ENCODE data around the gene LSAMP.
"Not testable (repeated sequence)": the region's sequence is repeated elsewhere in the genome, so short reads cannot be mapped to it uniquely, and the experiment has no call there.

The LSAMP gene

DNA sequence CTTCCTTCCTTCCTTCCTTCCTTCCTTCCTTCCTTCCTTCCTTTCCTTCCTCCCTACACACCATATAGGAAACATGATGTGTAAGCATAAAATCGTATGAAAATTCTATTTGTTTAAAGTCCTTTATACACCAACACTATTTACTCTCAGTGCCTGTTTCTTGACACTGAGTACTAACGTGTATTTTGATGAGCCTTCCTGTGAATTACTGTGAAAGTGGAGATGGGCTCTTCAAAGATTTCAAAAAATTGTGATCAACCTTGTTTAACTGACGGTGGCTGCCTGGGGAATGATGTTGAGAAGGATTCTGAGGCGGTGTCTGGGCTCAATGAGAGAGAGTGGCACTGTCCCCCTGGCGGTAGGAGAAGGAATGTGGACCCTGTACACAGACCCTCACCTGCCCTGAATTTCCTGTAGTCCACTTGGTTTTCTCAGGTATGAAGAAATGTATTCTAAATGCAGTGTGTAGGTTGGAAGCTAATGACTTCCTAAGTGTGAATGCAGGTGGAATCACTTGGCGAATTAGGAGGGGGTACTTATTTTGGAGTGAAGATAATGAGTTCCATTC, 584.0 kb downstream of the LSAMP start:
- no peak for DNase-seq

DNA sequence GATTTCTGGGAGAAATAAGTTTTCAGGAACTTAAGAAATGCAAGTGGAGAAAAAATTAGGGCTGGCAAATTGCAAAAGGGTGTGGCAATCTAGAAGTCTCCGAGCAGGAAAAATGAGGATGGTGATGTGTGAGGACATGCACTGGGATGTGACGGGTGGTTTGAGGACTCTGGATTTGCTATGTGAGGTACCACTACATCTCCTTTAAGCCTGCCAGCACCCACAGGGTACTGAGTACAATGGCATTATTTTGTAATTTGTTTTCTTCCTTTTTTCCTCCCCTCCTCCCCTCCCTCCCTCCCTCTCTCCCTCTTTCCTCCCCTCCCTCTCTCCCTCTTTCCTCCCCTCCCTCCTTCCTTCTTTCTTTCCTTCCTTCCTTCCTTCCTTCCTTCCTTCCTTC, 584.5 kb downstream of the LSAMP start:
- DNase-seq: no peak

DNA sequence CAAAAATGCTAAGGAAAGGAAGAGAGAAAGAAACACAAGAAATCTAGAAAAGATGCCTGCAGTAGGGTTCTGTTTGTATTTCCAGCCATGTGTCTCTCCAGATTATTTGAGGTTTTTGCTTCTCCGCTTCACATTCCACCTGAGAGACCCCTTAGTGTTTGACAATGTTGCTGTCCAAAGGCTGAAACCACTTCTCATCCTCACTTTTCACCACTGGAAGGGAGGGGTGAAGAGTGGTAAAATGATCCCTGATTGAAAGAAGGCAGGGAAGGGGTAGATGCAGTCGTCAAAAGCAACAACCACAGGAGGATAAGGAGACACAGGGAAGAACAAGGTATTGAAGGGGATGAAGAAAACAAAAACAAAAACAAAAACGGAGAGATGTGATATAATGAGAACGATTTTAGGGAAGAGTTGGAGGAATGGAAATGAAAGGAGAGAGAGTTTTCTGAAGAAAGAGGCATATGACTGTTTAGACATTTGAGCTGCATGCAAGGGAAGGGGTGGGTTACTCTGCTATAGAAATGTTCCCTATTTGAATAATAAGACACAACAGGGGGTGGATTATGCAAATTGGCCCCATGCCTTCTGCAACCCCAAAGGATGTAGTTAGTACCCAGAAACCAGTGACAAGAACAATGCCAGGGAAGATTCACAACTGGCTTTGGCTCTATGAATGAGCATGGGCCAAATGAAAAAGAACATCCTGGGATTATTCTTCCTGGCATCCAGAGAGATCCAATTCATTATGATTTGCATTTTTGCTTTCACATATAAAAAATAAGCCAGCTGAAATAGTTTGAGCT, 586.1 kb downstream of the LSAMP start:
- no peak for DNase-seq

DNA sequence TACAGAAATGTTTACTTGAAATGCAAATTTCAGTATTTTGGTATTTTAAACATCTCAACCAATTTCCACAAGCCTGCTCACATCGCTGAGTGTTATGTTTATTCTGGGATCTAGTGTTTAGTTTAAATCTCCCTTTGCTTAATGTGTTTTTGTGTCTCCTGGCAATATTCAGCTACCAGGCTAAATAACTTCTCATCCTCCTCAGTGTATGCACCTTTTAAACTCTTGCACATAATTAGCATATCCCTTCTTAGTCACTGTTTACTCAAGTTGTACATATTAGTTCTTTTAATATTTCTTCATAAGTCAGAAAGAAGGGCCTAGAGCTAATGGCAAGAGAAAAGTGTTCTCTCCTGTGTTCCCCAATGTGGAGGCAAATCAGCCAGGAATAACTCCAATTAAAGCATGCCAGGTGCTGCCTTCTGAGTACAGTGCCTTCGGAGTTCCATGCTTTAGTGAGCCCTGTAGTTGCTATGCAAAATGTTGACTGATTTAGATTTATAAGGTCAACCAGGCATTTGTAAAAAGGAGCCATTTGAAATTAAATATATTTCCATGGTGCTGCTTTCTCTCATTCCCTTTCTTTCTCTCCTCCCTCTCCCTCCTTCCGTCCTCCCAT, 587.7 kb downstream of the LSAMP start:
- DNase-seq: no peak

DNA sequence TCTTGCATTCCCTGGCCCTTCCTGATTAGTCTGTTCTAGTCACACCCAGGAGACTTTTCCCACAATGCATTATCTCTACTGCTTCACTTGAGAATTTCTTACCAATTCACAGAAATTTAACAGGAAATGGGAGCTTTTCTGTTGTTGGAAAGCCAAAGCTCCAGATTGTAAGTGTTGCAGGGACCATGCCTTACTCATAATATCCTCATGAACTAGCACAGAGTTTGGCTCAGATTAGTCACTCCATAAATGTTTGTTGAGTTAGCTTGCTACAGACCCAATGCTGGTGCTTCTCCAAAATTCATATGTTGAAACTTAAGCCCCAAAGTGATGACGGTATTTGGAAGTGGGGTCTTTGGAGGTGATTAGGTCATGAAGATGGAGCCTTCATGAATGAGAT, 589.4 kb downstream of the LSAMP start:
- no peak for DNase-seq

DNA sequence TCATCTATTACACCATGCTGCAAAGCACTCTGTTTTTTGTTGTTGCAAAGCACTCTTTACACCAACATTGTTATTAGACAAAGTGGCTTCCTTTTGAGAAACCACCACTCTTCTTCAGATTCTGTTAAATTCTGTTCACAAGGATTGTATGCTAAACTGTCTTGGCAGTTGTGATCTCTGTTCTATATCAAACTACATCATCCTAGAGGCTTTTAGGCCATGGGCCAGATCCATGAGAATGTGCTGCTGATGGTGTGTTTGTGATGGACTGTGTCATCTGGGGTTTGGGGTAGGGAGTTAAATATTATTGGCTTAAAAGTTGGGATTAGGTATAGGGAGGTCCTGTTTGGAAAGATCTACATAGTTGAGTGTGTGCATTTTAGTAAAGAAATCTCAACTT, 592.2 kb downstream of the LSAMP start:
- DNase-seq: no peak

DNA sequence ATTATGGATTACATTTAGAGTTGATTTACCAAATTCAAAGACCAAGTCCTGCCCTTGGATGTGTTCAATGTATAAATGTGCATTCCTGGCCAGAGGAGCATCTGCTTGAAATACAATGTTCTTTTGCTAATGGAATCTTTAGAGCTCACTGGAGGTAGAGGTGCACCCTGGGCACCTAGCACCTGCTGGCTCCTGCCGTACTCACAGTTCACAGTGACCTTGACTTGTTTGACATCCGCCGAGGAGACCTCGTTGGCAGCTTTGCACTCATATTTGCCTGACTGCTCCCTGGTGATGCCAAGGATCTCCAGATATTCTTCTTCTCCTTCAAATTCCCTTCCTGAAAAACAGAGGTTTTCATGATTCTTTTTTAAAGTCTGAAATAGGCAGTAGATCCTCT, 593.0 kb downstream of the LSAMP start:
- no peak for DNase-seq

DNA sequence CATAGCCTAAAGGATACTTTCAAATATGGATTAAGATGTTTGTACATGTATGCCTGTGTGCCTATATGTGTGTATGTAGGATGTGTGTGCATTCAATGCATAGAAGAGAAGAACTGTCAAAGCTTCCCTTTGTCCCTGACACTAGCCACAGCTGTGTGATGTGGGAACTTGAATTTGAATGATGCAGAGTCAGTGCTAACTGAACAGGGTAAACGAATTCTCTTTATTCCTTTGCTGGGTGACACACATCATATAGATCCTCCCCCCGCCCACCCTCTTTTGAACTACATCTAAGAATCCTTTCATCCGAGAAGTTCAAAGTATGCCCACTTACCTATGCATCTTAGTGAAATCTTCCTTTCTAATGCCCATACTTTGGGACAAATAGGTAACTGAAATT, 593.7 kb downstream of the LSAMP start:
- no peak for DNase-seq

DNA sequence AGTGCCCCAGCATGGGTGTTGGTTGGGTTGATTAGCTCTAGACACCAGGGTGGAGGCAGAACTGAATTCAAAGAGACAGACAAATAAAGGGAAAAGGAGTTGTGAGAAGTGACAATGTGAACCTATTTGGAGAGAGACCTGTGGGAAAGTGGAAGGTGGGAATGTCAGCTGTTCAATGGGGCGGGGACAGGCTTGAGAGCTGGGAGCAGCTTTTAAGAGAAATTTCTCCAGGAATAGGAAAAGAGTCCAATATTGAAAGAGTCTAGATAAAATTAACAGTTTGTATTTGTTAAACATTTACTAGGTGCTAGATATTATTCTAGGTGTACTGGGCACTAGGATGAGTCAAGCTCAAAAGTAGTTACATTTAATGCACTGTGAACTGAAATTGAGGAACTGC, 596.6 kb downstream of the LSAMP start:
- DNase-seq: no peak

DNA sequence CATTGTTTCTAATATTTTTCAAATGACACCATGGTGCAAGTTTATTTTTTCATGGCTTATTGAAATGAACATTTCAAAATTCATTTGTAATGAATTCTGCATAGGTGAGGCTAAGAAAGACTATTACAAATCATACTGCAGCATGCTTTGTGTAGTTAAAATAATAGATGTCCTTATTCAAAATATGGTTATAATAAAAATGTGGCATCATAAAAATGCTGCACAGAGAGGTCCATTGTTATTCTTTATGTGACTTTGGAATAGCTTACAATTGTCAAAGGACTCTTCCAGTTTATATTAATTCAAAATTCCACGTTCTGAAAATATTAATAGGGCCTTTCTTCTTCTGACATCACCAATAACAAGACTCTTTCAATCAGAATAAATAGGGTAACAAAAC, 599.3 kb downstream of the LSAMP start:
- no peak for DNase-seq

DNA sequence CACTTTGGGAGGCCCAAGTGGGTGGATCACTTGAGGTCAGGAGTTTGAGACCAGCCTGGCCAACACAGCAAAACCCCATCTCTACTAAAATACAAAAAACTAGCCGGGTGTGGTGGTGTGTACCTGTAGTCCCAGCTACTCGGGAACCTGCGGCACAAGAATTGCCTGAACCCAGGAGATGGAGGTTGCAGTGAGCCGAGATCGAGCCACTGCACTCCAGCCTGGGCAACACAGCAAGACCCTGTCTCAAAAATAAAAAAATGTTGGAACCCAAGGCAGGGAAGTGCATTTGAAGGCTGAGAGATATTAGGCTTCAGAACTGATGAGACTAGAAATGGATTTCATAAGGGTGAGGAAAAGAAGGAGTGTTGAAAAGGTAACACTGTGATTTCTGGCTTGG, 600.6 kb downstream of the LSAMP start:
- not testable (repeated sequence) for DNase-seq

DNA sequence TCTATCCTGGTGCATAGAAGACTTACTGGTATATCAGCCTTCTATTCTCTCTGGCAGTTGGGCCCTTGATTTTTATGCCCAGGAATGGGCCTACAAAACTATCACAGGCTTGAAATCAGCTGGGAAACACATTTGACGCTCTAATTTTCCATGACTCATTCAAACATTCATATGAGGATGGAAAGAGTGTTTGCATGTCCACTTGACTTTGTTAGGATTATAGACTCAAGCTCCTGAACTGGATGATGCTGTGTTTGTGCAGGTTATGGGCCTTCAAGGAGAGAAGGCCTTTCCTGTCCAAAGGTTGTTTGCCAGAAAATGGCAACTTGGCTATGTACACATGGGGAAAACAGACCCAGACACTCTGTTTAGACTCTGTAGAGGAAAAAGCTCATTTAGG, 602.1 kb downstream of the LSAMP start:
- peak; percentile 56 for DNase-seq

DNA sequence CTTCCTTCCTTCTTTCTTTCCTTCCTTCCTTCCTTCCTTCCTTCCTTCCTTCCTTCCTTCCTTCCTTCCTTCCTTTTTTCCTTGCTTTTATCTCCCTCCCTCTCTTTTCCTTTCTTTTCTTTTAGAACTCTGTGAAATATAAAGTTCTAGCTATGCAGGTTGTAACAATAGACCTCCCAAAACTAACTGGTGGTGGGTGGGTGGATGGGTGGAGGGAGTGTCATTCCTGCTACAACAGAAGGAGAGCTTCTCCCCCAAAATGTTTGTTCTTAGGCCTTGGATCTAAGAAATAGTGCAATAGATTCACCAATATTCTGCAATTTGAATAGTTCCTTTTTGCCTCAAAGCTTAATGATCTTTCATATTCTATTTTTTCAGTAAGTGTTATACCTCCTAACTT, 606.0 kb downstream of the LSAMP start:
- no peak for DNase-seq

DNA sequence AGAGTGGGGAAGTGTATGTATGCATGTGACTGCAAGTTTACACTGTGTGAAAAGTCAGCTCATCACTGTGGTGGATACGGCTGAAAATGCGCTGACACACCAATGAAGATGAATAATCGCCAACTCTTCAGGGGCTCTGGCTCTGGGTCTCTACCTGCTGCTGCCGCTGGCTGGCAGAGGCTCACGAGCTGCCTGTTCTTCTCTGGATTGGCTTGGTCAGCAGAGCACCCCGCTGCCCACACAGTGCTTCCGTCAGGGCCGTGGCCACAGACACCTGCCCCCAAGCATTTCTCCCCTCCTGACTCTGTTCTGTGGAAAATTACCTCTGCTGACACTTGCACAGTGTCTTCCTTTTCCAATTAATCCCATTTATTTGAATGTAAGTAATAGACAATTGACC, 606.5 kb downstream of the LSAMP start:
- no peak for DNase-seq

DNA sequence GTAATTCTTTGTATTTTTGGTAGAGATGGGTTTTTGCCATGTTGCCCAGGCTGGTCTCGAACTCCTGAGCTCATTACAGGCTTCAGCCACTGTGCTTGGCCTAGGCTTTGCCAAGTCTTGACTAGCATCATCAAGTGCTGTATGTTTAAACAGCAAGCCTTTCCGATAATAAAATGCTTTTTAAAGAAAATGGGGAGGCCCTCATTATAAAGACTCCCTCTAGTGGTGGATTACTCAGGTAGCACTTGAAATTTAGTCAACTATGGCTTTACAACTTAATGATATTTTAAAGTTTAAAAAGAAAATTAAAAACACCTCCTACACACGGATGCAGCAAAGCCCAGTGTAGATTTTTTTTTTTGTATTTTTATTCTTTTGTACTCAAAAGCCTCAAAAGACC, 608.3 kb downstream of the LSAMP start:
- DNase-seq: no peak

DNA sequence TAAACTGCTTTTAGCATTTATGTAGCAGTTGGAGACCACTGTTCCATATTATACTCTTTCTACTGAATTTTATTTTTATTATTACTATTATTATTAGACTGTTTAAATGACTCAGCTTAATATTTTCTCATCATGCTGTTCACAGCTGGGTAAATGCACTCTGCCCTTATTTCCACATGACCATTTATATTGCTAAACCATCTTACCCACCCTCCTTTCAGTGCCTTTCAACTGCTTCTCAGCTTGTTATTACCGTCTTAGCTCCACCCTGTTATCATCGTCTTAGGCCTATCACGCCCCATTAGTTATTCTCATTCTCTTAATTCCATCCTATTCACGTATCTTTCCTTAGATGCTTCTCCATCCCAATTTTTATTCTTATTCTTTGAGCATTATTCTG, 609.3 kb downstream of the LSAMP start:
- no peak for DNase-seq

DNA sequence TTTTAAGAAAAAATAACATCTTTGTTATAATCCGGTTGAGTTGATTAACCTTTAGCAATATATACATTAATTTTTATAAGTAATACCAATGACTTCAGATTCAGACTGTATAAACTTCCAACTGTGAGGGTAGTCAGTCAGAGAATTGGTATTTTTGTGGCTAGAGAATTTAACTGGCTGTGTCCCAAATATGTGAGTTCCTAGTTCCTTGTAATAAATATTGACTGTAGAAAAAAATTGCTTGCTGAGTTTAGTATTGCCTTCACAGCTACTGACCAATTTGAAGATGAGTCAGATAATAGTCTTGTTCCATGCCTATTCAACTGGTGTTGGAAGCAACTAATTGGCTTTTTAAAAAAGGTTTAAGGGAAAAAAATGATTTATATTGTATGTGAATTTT, 611.2 kb downstream of the LSAMP start:
- no peak for DNase-seq

DNA sequence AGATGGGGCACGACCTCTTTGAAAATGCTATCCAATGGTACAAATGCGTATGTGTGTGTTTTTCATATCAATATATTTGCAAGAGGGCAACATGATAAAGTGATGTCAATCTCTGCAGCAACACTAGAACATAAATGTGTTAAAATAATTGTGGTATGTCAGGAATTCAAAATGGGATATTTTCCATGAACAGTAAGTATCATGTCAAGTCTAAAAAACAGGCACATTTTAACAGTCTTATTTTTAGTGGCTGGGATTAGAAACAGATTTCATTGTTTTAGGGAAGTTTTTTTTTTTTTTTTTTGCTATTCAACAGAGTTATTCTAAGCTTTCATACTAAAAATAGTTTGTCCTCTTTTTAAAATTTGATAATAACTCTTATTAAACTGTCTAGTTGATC, 612.2 kb downstream of the LSAMP start:
- DNase-seq: no peak

DNA sequence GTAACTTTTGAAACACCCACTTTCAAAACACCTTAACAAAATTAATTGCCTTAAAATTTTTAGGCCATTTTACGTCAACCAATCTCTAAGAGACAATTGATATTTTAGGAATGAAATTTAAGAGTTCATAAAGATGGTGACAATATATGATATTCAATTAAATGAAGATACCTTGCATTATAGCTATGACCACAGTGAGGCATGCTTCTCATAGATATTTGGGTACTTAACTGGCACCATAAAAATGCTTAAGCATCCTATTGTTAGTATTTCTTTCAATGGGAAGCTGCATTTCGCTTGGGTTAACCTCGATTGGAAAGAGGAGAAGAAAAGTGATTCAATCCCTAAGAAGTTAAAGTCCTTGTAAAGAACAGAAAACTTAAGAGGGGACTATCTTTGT, 613.0 kb downstream of the LSAMP start:
- DNase-seq: no peak

DNA sequence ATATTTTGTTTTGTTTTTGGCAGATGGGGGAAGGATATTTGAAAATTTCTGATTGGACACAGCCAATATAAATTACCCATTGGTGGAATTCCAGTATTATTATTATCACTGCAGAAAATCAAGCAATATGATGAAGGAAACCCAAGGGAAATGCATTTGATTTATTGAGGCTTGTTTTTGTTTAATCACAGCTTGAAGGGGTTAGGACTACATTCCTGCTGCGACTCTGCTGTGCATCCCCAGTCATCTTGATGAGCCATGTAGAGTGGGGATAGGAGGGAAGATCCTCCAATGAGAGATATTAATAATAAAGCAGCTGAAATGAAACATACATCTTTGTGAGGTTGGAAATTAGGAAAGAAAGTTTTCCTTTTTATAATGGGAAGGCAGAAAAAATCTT, 613.4 kb downstream of the LSAMP start:
- no peak for DNase-seq

DNA sequence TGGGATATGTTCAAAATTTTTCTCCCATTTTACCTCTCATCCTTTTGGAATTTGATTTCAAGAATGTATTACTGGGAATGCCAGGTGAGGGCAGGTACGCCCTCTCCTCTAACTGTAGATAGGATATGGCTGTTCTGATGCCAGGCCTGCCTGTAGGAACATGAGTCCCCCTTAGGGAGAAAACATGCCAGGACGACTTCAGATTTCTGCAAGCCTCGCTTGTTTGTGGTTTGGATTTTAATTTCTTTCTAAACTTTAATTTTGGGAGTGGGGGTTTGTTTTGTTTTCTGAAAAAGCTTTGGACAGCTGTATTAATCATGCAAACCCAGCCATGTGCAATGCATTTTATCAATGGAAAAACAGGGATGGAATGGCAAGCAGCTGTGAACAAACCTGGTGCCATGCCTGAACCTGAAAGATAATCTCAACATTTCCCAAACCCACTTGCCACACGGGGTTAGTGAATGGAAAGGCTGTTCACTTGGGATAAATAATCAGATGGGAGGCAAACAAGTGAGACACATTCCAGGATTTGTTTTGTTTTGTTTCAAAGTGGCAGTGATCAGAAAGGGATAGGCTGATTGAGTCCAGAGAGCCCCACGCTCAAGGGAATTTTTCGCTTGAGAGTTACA, 614.4 kb downstream of the LSAMP start:
- DNase-seq: no peak

DNA sequence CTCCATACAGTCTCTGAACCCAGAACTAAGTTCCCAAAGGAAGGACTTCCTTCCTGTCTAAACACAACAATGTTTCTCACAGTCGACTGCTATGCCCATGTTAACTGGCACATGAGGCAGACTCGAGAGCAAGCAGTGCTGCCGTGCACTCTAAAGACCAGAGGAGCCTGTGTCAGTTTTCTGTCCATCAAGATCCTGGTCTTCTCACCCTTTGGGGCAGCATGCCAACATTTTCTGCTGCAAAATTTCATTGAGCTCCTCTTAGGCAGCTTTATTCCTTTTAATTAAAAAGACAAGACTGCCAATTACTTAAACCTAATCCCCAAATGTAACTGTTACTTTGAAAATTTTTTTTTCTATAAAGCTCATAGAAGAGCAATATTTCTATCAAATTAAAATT, 616.9 kb downstream of the LSAMP start:
- no peak for DNase-seq

DNA sequence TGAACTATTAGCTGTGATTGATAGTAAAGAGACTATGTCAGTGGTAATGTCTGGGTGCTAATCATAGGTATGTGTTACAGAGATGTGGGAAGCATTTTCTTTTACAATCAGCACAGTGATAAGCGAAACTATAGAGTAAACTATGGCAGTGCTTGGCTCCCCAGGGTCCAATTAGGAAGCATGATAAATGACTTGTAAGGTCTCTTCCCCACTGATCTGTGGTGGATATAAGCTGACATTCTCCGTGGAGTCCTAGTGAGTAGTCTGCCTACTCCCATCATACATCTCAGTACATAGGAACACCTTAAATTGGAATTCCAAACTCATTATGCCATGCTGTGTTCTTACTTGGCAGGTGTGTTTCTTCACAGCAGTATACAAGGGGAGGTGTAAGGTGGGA, 617.8 kb downstream of the LSAMP start:
- DNase-seq: no peak

DNA sequence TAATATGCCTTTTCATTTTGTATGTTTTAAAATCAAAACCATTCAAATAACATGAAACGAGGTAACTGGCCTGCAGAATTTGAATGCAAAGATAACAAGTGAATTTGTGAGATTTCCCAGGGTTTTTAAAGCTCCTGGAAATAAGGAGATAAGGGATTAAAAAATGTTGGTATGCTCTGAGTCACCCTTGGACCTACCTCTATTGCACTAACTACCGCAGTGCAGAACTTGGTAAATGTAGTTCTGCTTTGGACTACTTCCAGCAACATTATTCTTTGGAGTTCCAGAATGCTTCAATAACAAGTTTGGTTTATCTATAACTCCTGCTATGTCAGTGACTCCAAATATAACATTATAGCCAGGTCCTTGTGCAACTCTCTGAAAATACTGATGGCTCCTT, 620.2 kb downstream of the LSAMP start:
- DNase-seq: no peak

All from NCI-H510A (cell line).